HG03175 (cell line): ENCODE measurements around the gene SS18L1.

ENCODE experiments used
- ATAC-seq: cut with Tn5 transposase; IDR thresholded peaks from one replicate; pipeline ENCODE4 v1.9.1; 2021; ENCODE audit warnings: mild to moderate bottlenecking, moderate library complexity; ENCODE audit not compliant: unreplicated experiment

The SS18L1 gene

DNA sequence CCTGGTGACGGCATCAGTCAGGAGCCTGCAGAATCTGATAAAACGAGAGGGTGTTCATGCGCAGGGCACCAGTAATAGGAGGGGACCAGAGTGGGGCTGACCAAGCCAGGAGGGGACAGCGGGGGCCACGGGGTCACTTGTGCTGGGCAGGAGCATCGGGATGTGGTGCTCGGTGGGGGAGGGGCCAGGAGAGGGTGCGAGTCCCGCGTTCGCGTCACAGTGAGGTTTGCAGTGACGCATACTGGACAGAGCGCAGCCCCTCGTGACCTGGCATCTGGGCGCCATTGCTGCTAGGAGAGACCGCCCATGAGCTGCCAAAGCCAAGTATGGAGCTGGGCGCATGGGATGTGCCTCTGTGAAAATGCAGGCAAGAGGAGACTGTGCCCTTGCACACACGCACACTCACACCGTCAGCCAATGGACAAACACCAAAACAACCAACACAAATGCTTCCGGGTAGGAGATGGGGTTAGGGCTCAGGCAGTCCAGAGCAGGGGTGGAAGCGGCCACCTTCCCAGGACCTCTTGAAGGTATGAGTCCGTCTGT lies 25.4 kb downstream of the SS18L1 start:
- ATAC-seq, result no peak

DNA sequence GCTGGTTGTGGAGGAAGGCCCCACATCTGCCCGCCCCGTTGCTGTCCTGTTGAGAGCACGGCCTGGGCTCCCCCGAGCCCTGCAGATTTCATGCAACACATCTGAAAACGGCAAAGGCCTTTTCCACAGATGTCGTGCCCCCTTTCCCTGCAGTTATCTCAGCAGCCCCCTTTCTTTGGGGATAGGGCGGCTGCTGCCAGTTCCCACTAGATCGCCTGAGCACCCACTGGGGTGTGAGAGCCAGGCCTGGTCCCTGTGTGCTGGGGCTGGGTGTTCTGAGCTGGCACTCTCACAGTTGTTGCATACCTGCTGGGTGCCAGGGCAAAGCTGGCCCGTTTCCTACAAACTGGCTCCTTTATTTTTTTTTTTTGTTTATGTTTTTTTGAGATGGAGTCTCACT lies 27.0 kb downstream of the SS18L1 start:
- no peak for ATAC-seq

DNA sequence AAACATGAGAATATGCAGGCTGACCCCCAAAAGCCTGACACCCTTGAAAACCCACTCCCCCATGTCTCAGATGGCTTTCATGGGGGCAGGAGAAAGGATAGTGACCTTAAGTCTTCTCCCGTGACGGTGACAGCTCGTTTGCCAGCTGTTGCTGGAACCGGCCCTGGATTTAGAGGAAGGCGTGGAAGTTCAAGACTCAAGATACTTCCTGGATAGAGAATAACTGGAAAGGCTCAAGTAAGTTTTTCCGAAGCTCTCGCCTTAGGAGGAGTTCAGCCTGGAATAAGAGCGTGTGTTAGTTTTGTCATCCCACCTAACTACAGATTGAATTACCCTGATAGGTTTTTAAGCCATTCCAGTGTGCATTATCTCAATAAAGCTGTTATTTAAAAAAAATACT lies 27.7 kb downstream of the SS18L1 start:
- ATAC-seq, result no peak

DNA sequence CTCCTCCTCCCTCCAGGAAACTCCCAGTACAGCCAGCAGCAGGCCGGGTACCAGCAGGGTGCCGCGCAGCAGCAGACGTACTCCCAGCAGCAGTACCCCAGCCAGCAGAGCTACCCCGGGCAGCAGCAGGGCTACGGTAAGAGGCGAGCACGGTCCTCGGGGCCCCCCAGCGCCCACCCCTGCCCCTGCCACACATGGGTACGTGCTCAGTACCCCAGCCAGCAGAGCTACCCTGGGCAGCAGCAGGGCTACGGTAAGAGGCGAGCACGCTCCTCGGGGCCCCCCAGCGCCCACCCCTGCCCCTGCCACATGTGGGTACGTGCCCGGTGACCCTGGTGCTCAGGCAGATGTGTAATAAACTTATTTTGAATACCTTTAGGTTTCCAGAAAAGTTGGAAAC lies 29.1 kb downstream of the SS18L1 start:
- ATAC-seq, result no peak

DNA sequence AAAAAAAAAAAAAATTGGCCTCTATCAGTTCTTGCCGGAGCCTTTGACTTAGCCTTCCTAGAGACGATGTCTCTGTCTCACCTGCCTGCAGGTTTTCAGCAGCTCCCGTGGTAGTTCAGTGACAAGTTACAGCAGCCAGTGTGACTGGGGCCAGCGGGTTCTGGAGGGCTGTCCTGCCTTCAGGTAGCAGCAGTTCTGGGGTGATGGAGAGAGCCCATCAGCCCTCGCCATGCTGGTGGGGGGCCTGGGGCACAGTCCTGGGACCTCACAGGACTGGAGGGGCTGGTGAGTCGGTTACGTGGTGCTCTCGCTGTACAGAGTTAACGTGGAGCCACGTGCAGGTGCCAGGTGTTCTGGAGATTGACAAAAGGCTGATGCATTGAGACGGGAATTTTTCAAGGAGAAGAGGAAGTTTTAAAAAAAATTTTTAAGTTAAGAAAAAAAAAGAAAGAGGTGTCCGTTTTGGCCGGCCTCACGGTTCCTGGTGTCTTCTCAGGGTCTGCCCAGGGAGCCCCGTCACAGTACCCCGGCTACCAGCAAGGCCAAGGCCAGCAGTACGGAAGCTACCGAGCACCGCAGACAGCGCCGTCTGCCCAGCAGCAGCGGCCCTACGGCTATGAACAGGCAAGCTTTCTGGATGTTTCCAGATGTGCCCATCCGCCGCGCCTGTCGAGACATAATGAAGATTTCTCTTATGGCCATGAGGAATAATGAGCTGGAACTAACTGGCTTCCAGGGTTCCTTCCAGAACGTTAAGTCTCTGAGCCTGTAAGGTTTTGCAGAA lies 30.6 kb downstream of the SS18L1 start:
- ATAC-seq, result no peak

DNA sequence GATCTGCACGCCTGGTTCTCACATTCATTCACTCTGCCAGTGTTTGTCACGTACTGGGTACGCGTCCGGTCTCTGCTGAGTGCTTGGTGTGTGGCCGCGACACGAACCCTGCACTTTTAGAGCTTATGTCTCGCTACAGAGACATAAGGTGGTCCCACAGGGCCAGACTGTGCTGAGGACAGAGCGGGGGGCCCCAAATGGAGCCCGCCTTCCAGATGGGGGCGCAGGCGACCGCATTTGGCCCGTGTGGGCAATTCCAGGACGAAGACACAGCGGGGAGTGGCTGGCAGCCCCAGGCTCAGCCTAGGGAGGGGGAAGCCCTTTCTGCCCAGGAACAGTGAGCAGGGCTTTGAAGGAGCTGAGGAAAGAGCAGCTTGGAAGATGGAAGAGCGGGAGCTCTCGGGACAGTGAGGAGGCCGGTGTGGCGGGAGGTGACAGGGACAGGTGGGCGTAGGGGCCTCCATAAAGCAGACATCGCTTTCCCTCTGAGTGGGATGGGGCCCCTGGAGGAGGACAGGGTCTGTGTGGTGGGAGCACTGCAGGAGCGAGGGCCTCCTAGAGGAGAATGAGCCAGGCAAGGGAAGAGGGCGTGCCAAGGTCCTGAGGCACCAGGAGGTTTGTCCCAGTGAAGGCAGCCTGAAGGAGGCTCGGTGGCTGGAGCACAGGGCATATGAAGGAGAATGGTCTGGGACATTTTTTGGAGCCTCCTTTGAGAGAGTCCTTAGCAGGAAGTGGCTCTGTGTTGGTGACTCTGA lies 31.5 kb downstream of the SS18L1 start:
- ATAC-seq, result no peak

DNA sequence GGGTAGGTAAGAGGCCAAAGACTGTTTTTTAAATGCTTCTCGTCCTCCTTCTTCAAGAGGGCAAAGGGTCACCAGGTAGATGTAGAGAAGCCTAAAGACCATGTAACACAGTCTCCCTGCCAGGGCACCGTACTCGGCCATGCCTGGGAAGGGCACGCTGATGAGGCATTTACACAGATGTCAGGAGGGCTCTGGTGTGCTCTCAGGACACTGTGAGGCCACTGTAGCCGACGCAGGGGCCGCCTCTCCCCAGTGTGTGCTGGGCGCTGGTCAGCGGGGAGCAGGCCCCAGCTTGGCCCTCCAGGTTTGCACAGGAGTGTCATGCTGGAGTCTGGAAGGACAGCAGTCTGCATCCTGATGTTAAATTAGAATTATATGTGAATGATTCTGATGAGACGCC lies 32.1 kb downstream of the SS18L1 start:
- ATAC-seq, result no peak

DNA sequence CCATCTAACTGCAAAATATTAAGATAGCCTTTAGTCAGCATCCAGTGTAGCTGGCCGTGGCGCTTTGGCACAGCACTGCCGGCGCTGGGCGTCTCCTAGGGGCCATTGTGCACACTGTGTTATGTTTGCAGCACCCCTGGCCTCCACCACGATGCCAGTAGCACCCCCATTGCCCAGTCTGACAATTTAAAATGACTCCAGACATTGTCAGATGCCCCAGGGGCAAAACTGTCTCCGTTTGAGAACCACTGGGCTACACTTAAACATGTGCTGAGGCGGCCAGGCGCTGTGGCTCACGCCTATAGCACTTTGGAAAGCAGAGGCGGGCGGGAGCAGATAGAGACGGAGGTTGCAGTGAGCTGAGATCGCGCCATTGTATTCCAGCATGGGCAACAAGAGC lies 33.3 kb downstream of the SS18L1 start:
- no peak for ATAC-seq

DNA sequence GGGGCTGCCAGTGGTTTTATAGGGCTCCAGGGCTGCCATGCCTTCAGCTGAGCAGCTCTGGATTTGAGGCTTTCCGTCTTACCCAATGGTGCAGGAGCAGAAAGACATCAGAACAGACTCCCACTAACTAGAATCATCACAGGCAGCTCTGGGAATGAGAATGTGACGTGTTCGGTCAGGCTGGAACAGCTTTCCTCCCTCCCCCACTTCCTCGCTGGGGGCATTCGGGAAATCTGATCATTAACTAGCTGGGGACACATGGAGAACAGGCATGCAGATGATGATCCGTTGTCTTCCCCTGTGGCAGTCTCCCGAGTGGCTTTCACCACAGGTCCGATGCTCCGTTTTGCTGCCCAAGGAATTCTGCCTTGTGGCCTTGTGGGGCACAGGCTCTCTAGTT lies 33.7 kb downstream of the SS18L1 start:
- ATAC-seq, result no peak

DNA sequence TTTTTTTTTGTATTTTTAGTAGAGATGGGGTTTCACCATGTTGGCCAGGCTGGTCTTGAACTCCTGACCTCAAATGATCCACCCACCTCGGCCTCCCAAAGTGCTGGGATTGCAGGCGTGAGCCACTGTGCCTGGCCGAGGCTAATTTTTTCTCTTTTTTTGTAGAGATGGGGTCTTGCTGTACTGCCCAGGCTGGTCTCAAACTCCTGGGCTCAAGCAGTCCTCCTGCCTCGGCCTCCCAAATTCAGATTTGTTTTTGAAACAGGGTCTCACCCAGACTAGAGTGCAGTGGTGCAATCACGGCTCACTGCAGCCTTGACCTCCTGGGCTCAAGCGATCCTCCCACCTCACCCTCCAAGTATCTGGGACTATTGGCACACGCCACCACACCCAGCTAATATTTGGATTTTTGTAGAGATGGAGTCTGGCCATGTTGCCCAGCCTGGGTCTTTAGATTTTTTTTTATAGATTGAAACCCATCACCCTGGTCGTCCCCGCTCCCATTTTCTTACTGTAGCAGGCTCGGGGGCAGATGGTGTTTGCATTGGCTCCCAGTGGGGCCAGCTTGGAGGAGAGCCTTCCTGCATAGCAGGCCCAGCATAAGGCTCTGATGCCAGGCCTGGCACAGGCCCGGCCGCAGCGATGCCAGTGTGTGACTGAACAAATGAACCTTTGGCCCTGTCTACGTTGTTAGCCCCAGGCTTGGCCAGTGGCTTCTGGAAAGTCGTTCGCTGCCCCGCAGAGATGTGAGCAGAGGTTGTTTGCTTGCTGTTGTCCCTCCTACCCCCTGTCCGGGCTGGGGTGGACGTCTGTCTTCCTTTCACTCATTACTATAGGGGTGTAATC lies 35.0 kb downstream of the SS18L1 start:
- no peak for ATAC-seq

DNA sequence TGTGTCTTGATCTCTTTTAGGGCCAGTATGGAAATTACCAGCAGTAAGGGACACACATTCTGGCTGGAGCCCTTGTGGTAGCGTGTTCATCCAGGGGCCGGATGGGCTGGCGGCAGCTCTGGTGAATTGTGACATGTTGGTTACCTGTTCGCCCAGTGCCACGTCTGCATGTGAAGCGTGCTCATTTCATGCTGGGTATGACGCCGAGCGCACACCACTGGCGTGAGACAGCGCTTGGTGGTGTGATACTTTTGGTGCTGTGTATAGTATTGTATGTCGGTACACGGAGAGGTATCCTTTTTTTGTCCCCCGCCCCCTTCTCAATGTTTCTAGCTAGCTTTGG lies 35.6 kb downstream of the SS18L1 start:
- ATAC-seq, result no peak

DNA sequence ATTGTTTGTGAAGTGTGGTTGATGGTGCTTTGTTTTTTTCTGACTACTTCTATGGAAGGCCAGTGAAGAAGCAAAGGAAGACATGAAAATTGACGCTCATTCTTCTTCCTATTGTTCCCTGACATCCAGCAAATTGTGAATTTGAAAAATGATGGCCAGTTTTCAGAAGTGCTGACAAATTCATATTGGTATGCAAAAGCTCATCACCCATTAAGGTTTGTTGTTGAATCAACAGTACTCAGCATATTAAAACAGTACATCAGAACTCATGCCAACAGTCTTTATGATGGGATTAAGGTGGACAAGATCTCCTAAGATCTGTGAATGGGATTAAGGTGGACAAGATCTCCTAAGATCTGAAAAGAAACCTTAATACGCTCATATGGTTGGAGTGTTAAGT lies 38.2 kb downstream of the SS18L1 start:
- ATAC-seq, result no peak

DNA sequence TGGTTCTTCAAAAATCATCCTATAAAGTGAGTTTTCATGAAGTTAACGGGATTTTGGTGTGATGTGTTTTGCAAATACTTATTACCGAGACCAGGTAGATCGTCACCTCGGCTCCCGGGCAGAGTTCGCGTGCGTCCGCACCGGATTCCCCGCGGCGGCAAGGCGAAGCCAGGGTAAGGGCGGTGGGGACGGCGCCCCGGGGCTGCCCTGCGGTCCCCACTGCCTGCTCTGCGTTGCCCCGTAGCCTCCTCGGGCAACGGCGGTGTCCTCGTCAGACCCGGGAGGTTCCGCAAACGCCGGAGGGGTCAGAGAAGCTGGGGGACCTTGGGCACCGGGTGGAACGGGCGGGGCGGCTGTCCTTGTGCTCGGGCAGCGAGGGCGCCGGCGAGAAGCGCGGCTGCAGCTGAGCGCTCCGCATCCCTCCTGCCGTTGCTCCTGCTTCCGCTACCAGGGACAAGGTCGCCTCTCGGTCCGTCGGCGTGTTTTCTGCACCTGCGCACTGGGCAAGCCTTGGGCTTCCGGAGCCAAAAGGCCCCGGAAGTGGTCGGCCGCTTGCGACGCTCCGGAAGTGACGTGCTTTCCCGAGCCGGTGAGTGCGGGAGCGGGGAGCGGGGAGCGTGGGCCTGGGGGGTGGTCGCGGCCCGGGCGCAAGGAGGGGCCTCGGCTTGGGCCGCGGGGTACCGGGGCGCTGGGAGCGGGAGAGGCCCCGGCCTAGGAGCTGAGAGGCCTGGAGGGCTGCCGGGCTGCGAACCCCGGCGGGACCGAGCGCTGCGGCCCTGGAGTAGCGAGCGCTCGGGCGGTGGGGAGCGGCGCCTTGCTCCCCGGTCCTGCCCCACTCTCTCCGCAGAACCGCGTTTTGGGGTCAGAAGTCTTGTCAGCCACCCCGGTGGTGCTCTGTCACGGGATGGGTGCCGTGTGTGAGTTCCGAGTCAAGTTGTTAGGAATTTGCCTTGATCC lies 39.2 kb downstream of the SS18L1 start, which contains the start of gene MTG2:
TSS of gene MTG2 (plus strand) at position 560 of the 957 bp plus-strand sequence. CDS start 10,393 bp downstream, outside the sequence.
- peak; percentile 94 for ATAC-seq

DNA sequence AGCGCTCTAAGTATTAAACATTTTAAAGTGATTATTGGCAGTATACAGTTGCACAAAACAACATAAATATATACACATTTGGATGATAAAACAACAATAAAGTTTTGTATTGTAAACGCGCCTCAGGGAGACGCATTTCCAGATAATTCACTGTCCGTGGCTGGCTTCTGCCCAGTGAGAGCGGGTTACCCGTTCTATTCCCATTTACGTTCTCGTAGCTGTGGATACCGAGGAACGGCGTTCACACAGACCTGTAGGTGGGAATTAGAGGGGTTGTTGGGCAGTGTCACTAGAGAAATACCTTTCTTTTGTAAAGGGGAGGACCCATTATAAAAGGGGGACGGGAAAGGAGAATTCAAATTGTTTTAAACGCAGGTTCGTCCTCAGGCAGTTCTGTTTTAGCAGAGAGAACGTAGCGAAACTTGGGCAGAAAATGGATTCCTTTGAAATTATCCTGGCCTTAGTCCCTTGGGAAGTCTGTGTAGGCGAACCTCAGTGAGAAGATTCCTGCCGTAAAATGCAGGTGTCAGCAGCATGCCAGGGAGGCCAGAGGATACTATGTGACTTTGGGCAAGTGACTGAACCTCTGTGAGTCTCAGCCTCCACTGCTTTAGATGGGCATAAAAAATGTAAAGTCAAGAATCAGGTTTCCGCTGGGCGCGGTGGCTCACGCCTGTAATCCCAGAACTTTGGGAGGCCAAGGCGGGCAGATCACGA lies 40.0 kb downstream of the SS18L1 start:
- no peak for ATAC-seq

DNA sequence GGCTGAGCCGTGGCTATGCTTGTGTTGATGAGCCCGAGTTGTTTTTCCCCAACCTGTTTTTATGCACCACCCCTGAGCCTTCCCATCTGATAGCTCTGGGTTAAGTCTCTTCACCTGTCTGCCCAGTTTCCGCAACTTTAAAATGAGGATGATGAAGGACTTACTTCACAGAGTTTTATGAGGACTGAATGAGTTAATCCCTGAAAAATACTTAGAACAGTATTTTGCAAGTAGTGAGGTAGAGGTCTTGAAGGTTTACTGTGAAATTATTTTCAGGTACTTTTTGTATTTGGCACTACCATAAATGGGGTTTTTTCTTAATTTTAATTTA lies 42.5 kb downstream of the SS18L1 start:
- no peak for ATAC-seq

DNA sequence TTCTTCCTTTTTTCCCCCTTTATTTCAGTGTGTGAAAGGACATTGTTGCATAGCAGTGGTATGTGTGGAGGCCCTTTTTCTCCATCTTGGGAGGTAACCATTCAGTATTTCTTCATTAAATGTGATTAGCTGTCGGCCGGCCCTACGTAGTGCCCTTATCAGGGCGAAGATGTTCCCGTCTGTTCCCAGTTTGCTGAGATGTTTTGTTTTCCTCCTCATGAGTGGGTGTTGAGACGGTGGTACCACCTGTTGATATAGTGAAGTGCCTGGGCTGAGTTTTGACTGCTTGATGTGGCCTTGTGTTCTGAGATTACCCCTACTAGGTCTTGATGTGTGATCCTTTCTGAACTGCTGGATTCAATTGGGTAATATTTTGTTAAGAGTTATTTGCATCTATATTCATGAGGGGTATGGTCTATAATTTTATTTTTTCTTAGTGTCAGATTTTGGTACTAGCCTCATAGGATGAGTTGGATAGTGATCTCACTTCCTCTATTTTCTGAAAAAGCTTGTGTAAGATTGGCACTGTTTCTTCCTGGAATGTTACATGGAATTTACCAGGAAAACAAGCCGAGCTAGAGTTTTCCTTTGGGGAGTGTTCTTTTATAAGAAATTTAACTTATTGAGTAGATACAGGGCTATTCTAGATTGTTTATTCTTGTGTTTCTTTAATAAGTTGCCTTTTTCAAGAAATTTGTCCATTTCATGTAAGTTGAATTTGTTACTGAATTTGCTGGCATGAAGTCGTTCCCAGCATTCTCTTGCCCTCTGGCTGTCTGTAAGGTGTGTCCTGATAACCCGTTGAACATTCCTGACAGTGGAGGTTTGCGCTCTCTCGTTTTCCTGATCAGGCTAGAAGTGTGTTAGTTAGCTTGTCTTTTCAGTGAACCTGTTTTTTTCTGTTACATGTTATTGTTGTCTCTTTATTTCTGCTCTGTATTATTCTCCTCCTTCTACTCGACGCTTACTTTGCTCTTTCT lies 43.6 kb downstream of the SS18L1 start:
- no peak for ATAC-seq

DNA sequence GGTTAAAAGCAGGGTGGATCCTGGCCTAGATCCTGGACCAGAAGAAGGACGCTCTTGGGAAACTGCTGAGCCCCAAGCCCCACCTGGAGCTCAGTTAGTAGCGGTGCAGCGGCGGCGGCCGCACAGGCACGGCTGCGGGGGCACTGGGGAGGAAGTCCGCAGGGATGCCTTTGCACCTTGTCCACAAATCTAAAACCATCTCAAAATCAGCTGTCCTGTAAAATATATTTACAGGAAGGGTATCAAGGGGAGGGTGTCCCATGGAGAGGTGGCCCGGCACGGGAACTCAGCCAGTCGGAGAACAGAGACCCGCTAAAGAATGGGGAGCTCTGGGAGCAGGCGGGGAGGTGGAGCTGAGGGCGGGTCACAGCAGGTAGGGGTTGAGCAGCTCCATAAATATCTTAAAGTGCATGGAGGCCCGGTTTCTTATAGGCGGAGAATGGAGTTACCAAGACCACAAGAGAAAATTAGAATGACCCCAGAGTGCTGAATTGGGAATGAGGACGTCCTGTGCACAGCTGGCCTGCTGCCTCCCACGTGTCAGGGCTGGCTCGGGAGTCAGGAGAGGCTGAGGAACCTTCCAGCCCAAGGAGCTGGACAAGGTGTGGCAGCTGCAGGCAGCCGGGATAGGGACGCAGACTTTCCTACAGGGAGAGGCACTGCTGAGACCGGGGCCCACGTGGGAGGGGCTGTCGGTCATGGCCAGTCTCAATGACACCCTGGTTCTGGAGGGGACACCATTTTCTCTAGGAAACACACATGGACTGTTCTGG lies 47.3 kb downstream of the SS18L1 start:
- no peak for ATAC-seq
